ENCODE measurements around the gene ZNF195.

DNA sequence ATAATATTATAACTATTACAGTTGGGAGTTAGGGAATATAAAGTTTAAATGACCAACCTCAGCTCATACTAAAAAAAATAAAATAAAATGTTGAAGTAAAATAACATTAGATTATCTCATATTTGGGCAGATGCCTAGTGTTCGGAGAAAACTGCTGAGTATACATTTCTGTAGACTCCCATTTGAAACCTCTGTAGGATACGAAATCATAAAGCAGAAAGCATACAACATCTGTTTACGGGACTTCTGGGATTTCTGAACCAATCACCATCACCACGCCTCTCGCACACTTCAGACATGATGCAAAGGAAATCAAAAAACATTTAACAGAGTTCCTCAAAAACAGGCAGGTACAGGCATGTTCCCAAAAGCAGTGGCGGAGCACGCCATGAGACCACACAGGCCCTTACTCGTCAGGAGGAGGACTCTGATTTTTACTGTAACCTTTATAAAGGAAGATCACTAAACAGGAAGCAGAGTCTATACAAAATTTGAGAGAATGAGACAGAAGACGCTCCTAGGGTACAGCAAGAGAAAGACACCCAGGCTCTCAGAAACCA, 8.6 kb downstream of the ZNF195 start:
- TF ChIP-seq ZBTB7A (IDR thresholded peaks at IDR 0.05; ENCODE audit: low read depth) (no peak), TEAD4 (IDR thresholded peaks at IDR 0.05) (no peak)
- TF ChIP-seq, protein P1, sequence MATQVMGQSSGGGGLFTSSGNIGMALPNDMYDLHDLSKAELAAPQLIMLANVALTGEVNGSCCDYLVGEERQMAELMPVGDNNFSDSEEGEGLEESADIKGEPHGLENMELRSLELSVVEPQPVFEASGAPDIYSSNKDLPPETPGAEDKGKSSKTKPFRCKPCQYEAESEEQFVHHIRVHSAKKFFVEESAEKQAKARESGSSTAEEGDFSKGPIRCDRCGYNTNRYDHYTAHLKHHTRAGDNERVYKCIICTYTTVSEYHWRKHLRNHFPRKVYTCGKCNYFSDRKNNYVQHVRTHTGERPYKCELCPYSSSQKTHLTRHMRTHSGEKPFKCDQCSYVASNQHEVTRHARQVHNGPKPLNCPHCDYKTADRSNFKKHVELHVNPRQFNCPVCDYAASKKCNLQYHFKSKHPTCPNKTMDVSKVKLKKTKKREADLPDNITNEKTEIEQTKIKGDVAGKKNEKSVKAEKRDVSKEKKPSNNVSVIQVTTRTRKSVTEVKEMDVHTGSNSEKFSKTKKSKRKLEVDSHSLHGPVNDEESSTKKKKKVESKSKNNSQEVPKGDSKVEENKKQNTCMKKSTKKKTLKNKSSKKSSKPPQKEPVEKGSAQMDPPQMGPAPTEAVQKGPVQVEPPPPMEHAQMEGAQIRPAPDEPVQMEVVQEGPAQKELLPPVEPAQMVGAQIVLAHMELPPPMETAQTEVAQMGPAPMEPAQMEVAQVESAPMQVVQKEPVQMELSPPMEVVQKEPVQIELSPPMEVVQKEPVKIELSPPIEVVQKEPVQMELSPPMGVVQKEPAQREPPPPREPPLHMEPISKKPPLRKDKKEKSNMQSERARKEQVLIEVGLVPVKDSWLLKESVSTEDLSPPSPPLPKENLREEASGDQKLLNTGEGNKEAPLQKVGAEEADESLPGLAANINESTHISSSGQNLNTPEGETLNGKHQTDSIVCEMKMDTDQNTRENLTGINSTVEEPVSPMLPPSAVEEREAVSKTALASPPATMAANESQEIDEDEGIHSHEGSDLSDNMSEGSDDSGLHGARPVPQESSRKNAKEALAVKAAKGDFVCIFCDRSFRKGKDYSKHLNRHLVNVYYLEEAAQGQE (IDR thresholded peaks at IDR 0.05; ENCODE audit: low read depth), result no peak

Measured in Ishikawa (cell line).